Adrenal gland (tissue), 12 donors: ENCODE results near the gene KCNG3. TPM values are rescaled to one million over a fixed set of nuclear protein-coding genes. Genes with fewer than 3 reads are reported as not detected.

Experiments used
- DNase-seq, 7 donors: peaks; one replicate each; pipeline ENCODE4 v3.0.0-alpha.2; 2019 to 2020
- H3K27ac ChIP-seq, 5 donors: fragments of 200-600 bp; sonication (generic) in 4 of 5; 1 replicate in 3 of 5; 2 replicates in 2 of 5; pipeline versions ENCODE4 v1.5.1 to v1.8.0; 2016 to 2020; ENCODE audit warnings: mild to moderate bottlenecking in 1 of 5
- H3K27me3 ChIP-seq: fragments of 200-600 bp; 2 replicates; pipeline ENCODE4 v1.8.0; 2021
- H3K36me3 ChIP-seq, 2 donors: fragments of 200-600 bp; replicated peaks in 1 of 2; 1 replicate in 1 of 2; 2 replicates in 1 of 2; pipeline versions ENCODE4 v1.5.1 to v1.8.0; 2018 to 2022
- H3K4me1 ChIP-seq, 2 donors: fragments of 200-600 bp; replicated peaks in 1 of 2; 1 replicate in 1 of 2; 2 replicates in 1 of 2; pipeline versions ENCODE4 v1.5.1 to v1.8.0; 2018 to 2021
- H3K4me3 ChIP-seq, 4 donors: fragments of 200-600 bp; sonication (generic) in 3 of 4; one replicate each; pipeline ENCODE4 v1.5.1; 2016 to 2018
- H3K9me3 ChIP-seq, 3 donors: fragments of 200-600 bp; sonication (generic) in 1 of 3; replicated peaks in 1 of 3; 1 replicate in 2 of 3; 2 replicates in 1 of 3; pipeline versions ENCODE4 v1.5.1 to v1.8.0; 2016 to 2021
- POLR2A ChIP-seq, 2 donors: fragments of 450-650 bp; IDR thresholded peaks; one replicate each; pipeline ENCODE4 v1.6.1; 2017; ENCODE audit warnings: antibody characterized with exemption in 2 of 2, mild to moderate bottlenecking in 2 of 2, moderate library complexity in 1 of 2
- WGBS, 4 donors: extraction: QIAGEN DNeasy Blood & Tissue Kit in 2 of 4; methylation state at CpG; one replicate each; pipeline versions ENCODE4 v1.1.5 to v1.1.7; 2013 to 2017; 5-methylcytosine and 5-hydroxymethylcytosine counted together
- intact Hi-C, 2 donors: fragments of 100-400 bp; cut with DNase I; formaldehyde crosslinking; loops; one replicate each; pipeline versions ENCODE4 v1.14.1 to v1.15.0; 2022 to 2023
- polyA plus RNA-seq, 3 donors: library from polyadenylated mRNA; stranded (reverse); fragments of 200-250 nt in 2 of 3; fragments of 350-450 nt in 1 of 3; fragmentation: Illumina TruSeq in 1 of 3; extraction: RNeasy Lipid Tissue Mini Kit (QIAGEN cat#74804) in 1 of 3; gene quantifications; one replicate each; pipeline ENCODE4 v1.2.3, GENCODE V29; 2013 to 2014
- total RNA-seq, 9 donors: library from RNA; depleted of rRNA in 4 of 9; stranded (reverse); fragments of >200 nt in 4 of 9; fragments of 120-200 nt in 1 of 9; fragmentation: NEBNext Ultra II Directional in 1 of 9; extraction: Animal tissue kit (Norgen Biotek cat#: 25700) in 1 of 9; gene quantifications; one replicate each; pipeline versions ENCODE4 v1.1.0 to v1.2.4, GENCODE V29; 2013 to 2023
- TF ChIP-seq, protein P1 (sequence below), 6 experiments: fragments of 450-650 bp in 4 of 6; fragments of 200-600 bp in 2 of 6; sonication (generic) in 1 of 6; IDR thresholded peaks; 1 replicate in 5 of 6; 2 replicates in 1 of 6; pipeline versions ENCODE4 v1.5.1 to v1.8.0; 2016 to 2021; ENCODE audit warnings: antibody characterized with exemption in 6 of 6, mild to moderate bottlenecking in 2 of 6, moderate library complexity in 1 of 6
- donor health status: healthy with polysubstance abuse.
- donor health status: Bipolar disorder and iron deficiency.
- donor health status: DM: yes; HTN: yes; CAD: no.
- donor health status: DM: no; HTN: no; CAD: no.
- donor health status: DM: no; HTN: no; CAD: no.
- donor health status: DM: yes; HTN: yes; CAD: no.

The KCNG3 gene
- total and polyA plus RNA-seq, 12 donors: 0.24 to 16.0 (median 2.8) TPM

DNA sequence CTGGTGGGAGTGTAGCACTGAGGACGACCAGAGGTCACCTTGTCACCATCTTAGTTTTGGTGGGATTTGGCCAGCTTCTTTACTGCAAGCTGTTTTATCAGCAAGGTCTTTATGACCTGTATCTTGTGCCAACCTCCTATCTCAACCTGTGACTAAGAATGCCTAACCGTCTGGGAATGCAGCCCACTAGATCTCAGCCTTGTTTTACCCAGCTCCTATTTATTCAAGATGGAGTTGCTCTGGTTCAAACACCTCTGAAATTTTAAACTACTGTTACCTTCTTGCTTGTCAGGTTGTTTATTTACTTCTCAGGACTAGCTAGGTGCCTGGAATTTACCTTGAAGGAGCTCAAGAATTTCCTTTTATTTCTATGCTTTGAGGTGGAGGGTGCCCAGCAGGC lies 9.5 kb upstream of the KCNG3 start:
- Histone ChIP-seq H3K27ac (peak overlapping the region in 1 of 5 donors; percentile 21), H3K4me3 (no peak overlapping the region), H3K4me1 (peaks cover 8 to 9% of the 10 kb centered on the region in 2 donors), H3K36me3 (no peaks in the 10 kb centered on the region), H3K27me3 (no peaks in the 10 kb centered on the region), H3K9me3 (no peaks in the 10 kb centered on the region)
- 38 to 49% (median 47%) methylated on average over 2 of the region's 2 CpGs for WGBS, 4 donors
- TF ChIP-seq, protein P1, sequence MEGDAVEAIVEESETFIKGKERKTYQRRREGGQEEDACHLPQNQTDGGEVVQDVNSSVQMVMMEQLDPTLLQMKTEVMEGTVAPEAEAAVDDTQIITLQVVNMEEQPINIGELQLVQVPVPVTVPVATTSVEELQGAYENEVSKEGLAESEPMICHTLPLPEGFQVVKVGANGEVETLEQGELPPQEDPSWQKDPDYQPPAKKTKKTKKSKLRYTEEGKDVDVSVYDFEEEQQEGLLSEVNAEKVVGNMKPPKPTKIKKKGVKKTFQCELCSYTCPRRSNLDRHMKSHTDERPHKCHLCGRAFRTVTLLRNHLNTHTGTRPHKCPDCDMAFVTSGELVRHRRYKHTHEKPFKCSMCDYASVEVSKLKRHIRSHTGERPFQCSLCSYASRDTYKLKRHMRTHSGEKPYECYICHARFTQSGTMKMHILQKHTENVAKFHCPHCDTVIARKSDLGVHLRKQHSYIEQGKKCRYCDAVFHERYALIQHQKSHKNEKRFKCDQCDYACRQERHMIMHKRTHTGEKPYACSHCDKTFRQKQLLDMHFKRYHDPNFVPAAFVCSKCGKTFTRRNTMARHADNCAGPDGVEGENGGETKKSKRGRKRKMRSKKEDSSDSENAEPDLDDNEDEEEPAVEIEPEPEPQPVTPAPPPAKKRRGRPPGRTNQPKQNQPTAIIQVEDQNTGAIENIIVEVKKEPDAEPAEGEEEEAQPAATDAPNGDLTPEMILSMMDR (IDR thresholded peaks at IDR 0.05): no peak
- TF ChIP-seq POLR2A (IDR thresholded peaks at IDR 0.05): no peak
- peak; percentile 33 to 62 (median 48) for DNase-seq
- intact Hi-C loops: no loop called here

DNA sequence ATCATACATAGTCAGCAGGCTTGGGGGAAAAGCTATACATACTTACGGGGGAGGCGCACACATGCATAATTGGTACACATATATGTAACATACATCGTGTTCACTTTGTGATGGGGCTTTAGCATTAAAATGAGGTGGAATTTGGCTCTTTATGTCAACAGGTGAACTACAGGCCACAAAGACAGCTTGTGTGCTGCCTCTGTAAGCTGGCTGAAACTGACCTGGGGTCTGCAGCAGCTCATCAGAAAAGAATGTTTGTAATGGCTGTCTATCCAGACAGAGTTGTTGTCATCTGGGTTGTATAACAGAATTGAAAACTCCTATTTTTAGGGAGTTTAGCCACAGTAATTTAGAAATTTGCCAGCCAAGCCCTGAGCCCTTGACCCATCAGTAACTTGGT lies 4.7 kb upstream of the KCNG3 start:
- H3K27ac ChIP-seq: no peak overlapping the region
- TF ChIP-seq, protein P1 (IDR thresholded peaks at IDR 0.05): no peak
- TF ChIP-seq POLR2A (IDR thresholded peaks at IDR 0.05): no peak
- no peak overlapping the region for H3K4me3 ChIP-seq
- no peak for DNase-seq
- H3K27me3 ChIP-seq: peaks cover under 1% of the 10 kb centered on the region
- H3K36me3 ChIP-seq: no peaks in the 10 kb centered on the region
- intact Hi-C loops: loop anchor here in 1 of 2 donors (5.0 kb wide), 1 partner anchor 169 kb away; no protein-coding TSS in a partner anchor
- peaks cover 14 to 15% of the 10 kb centered on the region in 2 donors for H3K4me1 ChIP-seq
- no peaks in the 10 kb centered on the region for H3K9me3 ChIP-seq
- 92 to 97% (median 95%) methylated on average over 3 of the region's 3 CpGs for WGBS, 4 donors

DNA sequence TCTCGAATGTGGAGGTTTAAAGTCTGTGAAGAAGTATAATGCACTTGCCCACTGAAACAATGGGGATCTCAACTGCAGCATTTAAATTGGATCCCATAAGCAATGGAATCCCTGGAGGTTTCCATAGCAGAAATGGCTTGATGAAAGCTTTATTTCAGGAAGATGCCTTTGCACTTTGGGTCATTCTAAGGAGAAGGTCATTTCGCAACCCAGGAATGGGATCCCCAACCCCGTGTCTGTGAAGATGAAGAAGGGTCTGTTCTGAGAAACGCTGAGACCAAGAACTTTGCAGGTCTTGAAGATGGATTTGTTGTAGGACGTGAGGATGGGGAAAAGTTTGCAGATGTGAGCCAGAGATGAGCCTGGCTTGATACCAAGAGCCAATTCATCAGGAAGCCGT lies 1.8 kb upstream of the KCNG3 start:
- intact Hi-C loops: loop anchor here in 1 of 2 donors (5.0 kb wide), 1 partner anchor 172 kb away; no protein-coding TSS in a partner anchor
- WGBS, 4 donors: 52 to 58% (median 53%) methylated on average over 6 of the region's 6 CpGs
- TF ChIP-seq POLR2A (IDR thresholded peaks at IDR 0.05): no peak
- TF ChIP-seq, protein P1 (IDR thresholded peaks at IDR 0.05): no peak
- no peaks in the 10 kb centered on the region for H3K9me3 ChIP-seq
- H3K27me3 ChIP-seq: peaks cover 3% of the 10 kb centered on the region
- DNase-seq: peak in 1 of 7 donors; percentile 42
- H3K4me3 ChIP-seq: no peak overlapping the region
- no peaks in the 10 kb centered on the region for H3K36me3 ChIP-seq
- H3K27ac ChIP-seq: no peak overlapping the region
- H3K4me1 ChIP-seq: peaks cover 6 to 9% of the 10 kb centered on the region in 2 donors

DNA sequence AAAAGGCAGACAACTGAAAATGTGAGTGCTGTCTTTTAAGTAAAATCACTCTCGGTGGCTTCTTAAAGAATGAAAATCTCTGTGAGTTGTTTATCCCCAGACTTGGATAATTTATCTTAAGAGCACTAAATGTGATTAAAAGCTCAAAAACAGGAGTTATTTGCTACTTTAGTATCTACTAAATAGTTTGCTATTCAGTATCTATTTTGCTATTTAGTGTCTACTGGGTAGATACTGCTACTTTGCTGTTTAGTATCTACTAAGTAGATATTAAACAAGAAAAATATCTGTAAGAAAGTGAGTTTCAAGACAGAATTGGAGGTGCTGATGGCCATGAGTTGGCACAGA lies 1.4 kb upstream of the KCNG3 start:
- Histone ChIP-seq H3K4me1 (peaks cover 6 to 9% of the 10 kb centered on the region in 2 donors), H3K36me3 (no peaks in the 10 kb centered on the region), H3K27me3 (peaks cover 3% of the 10 kb centered on the region), H3K4me3 (peak overlapping the region in 1 of 4 donors; percentile 82), H3K27ac (peak overlapping the region in 3 of 5 donors; percentile 63 to 79 (median 70)), H3K9me3 (no peaks in the 10 kb centered on the region)
- 0% methylated on average over 1 of the region's 1 CpG for WGBS, 4 donors
- no peak for DNase-seq
- intact Hi-C loops: loop anchor here in 1 of 2 donors (5.0 kb wide), 1 partner anchor 172 kb away; no protein-coding TSS in a partner anchor
- no peak for TF ChIP-seq POLR2A (IDR thresholded peaks at IDR 0.05)
- TF ChIP-seq, protein P1 (IDR thresholded peaks at IDR 0.05): peak in 1 of 6 experiments; percentile 4
